ENCODE results near the gene ATXN3L.

ATXN3L gene

DNA sequence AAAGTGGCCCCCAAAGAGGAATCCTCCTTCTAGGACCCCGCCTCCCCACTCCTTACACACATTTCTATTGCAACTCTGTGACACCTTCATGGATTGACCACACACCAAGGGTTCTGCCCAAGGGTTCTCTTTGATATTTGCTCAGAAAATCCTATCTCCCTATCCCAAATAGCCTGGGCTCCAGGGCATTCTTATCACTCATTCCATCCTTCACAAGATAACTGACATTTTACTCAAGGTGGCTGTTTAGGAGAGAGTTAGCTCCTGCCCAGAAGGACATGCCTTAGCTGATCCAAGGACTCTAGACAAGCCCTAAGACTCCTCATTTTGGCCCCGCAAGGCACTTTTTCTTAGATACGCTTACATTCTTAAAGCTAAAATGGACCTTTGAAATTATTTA, 47.4 kb downstream of the ATXN3L start:
- Histone ChIP-seq H3K27me3 (no peaks in the 10 kb centered on the region), H3K4me1 (no peaks in the 10 kb centered on the region), H3K4me3 (ENCODE audit: low read depth, low read length) (no peak overlapping the region), H3K9me3 (no peaks in the 10 kb centered on the region), H3K36me3 (no peaks in the 10 kb centered on the region)
- no peak for TF ChIP-seq CTCF (IDR thresholded peaks at IDR 0.05; ENCODE audit: low read depth, low read length)
- no peak for DNase-seq

DNA sequence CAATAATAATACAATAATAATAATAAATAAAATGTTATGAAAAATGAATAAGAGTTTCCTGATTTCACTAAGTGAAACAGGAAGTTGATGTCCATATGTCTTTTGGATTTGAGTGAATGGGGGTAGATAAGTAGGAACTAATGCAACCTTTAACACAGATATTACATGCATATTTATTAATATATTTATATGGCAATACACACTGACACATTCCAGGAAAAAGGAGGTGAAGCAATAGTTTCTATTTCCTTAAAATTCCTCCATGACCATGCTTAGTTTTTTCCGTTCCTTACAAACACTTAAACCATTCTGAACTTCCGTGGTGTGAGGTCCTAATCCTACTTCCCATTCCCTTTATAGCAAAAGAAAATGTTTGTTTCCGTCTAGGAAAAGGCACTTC, 48.3 kb downstream of the ATXN3L start:
- Histone ChIP-seq H3K4me3 (ENCODE audit: low read depth, low read length) (no peak overlapping the region), H3K36me3 (no peaks in the 10 kb centered on the region), H3K4me1 (no peaks in the 10 kb centered on the region), H3K27me3 (no peaks in the 10 kb centered on the region), H3K9me3 (no peaks in the 10 kb centered on the region)
- DNase-seq: no peak
- no peak for TF ChIP-seq CTCF (IDR thresholded peaks at IDR 0.05; ENCODE audit: low read depth, low read length)

GRCh38 chrX:13270360-13270759, 49.5 kb downstream of the ATXN3L start:
- no peaks in the 10 kb centered on the region for H3K4me1 ChIP-seq
- H3K36me3 ChIP-seq: no peaks in the 10 kb centered on the region
- TF ChIP-seq CTCF (IDR thresholded peaks at IDR 0.05; ENCODE audit: low read depth, low read length): no peak
- H3K27me3 ChIP-seq: no peaks in the 10 kb centered on the region
- no peaks in the 10 kb centered on the region for H3K9me3 ChIP-seq
- H3K4me3 ChIP-seq (ENCODE audit: low read depth, low read length): no peak overlapping the region
- no peak for DNase-seq

DNA sequence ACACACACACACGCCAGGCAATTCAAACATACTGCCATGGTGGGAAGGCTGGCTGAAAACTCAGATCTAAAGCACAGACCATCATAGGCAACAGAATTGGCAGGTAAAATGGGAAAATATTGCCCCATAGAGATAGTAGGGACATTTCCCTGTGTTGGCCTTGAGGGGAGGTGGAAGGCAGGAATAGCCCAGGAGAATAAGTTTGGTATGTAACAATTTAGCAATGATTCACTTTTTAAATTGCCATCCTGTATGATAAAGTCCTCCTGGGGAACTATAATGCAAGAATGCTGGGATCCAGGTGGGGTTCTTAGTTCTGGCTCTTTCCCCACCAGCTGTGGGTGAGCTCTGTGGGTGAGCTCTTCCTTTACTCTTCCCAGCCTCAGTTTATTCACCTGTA, 51.0 kb downstream of the ATXN3L start:
- no peak for DNase-seq
- H3K4me3 ChIP-seq (ENCODE audit: low read depth, low read length): no peak overlapping the region
- H3K4me1 ChIP-seq: no peaks in the 10 kb centered on the region
- H3K9me3 ChIP-seq: no peaks in the 10 kb centered on the region
- TF ChIP-seq CTCF (IDR thresholded peaks at IDR 0.05; ENCODE audit: low read depth, low read length): no peak
- H3K36me3 ChIP-seq: no peaks in the 10 kb centered on the region
- no peaks in the 10 kb centered on the region for H3K27me3 ChIP-seq
